NCI-H2196 treated with DMSO at 0.1 percent for 48 hours (cell line): ENCODE data around the gene TRIM62.

Source experiments
- DNase-seq: peaks from one replicate; lab custom pipeline; 2025; ENCODE audit not compliant: unreplicated experiment; lab: John Stamatoyannopoulos, UW

Gene TRIM62

DNA sequence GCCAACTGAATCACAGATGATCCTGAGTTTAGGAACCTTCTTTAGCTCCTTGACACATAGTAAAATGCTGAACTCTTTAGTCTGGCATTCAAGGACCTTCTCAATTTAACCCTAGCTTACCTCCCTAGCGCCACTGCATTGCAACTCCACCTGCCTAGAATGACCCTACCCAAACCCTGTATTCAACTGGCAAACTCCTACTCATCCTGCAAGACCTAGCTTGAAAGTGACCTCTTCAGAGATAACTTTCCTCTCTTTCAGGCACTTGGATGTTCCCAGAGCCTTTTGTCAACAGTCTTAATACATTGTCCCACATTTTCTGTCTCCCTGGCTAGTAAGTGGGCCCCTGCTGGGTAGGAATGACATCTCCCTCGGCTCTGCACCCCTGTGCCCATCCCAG, 19.7 kb downstream of the TRIM62 start:
- DNase-seq: no peak

DNA sequence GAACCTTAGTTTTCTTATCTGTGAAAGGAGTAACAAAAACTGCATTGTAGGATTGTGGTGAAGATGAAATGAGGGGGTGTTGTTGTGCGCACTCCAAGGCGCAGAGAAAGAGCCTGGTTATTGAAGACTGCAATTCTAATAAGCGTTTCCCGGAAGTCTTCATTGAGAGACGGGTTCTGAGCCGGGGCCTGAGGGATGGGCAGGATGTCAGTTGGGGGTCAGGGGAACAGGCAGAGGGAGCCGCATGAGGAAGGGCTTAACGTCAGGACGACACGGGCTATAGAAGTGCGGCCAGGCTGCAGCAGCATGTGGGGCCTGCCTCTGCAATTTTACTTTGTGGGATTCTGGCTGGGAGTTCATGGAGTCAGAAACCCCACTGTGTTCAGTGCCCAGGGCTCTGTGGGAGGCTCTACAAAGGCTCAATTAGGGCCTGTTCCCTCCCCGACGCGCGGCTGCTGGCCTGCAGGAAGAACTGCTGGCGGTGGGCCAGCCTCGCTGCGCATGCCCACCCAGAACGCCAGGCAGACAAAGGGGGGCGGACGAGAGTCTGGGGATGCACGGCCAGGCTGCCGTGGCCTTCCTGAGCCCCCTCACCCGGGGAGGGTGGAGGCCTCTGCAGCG, 20.7 kb downstream of the TRIM62 start:
- DNase-seq: no peak

GRCh38 chr1:33159577-33159976, 22.3 kb downstream of the TRIM62 start:
- no peak for DNase-seq

DNA sequence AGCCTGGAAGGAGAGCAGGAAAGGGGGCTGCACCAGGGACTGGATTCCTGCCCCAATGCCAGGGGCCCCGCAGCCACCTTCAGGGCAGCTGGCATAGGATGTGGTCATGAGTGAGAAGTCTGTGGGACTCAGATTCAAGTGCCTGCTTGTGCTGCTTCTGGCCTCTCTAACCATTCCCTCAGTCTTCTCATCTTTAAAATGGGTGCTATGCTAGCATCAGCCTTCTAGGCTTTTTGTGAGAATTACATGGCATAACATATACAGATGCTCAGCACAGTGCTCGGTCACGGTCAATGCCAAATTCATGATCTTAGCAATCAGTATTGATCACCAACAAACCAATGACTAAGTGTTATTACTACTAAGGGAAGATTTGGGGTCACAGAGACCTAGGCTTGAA, 23.5 kb downstream of the TRIM62 start:
- no peak for DNase-seq

- no peak for DNase-seq
These were observed 24.7 kb downstream of the TRIM62 start for GRCh38 chr1:33157131-33157530.

GRCh38 chr1:33155877-33156538, 25.8 kb downstream of the TRIM62 start:
- no peak for DNase-seq

DNA sequence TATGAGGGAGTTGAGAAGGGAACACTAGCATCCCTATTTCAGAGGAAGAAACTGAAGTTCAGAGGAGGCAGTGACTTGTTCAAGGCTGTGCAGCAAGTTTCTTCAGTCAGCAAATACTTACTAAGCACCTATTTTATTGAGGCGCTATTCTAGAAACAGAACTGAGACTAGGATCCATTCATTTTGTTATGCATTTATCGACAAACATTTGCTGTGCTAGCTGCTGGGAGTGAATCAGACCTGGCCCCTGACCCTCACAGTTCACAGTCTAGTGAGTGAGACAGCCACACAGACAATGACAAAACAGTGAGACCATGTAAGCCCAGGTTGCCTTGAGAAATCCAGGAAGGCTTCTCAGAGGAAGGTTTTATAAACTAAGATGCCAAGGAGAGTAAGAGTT, 28.2 kb downstream of the TRIM62 start:
- no peak for DNase-seq

DNA sequence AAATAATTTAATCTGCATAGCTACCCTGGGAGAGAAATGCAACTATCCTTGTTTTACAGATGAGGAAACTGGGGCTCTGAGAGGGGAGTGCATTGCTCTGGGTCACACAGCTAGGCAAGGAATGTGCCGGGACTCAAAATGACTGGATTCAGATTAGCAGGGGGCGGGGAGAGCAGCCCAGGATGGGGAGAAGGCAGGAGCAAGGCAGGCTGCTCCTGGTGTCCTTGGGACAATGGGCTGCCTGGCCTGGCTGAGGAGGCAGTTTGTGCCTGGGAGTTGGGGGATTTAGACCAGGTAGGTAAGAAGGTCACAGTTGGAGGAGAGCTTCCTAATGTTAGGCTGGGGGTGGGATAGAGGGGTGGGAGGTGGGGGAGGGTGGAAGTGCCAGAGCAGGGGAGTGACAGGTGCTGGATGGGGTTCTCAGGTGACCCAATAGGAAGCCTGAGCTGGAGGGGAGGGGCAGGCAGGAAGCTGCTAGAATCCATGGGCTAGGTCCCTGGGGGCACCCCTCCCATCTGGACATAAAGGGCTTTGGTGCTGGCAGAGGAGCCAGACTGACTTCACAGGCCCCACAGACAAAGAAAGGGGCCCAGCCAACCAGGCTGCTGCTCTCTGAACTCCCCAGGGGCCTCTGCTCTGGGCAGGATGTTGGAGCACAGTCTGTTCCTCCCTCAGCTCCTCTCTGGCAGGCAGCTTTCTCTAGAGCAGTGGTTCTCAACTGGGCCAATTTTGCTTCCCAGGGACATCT, 29.0 kb downstream of the TRIM62 start:
- DNase-seq: peak; percentile 35

DNA sequence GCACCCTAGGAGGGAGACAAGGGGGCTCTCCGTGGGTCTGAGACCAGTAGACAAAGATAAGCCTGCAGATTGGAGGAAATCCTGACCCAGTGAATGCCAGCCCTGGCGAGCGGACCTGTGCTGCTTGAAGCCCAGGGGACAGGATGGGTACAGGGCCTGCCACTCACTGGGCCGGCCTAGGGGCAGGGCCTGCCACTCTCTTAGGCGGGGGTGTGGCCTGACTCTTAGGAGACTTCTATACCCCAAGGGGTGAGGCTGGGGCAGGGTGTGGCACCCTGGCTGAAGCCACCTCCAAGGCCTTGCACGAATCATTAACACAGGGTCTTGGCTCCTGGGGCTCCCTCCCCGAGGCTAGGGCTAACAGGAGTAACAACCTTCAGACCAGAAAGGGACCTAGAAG, 30.7 kb downstream of the TRIM62 start:
- DNase-seq: no peak

GRCh38 chr1:33150522-33150921, 31.3 kb downstream of the TRIM62 start:
- no peak for DNase-seq

GRCh38 chr1:33149453-33150190, 32.2 kb downstream of the TRIM62 start:
- no peak for DNase-seq

DNA sequence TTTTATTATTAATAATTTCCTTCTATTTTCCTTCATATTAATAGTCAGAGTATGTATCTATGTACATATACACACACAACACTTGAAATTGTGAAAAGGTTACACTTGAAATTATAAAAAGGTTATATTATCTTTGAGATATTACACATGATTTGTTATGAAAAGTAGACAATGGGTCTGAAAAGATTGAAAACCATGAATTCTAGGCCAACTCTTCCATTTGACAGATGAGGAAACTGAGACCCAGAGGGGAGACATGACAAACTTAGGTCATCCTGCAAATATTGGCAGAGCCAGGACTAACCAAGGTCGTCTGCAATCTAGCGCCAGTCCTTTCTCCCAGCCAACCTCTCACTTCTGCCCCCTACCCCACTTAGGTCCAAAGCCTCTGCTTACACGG, 33.2 kb downstream of the TRIM62 start:
- DNase-seq: no peak

- DNase-seq: no peak
These were observed 33.9 kb downstream of the TRIM62 start for GRCh38 chr1:33147997-33148314.

- DNase-seq: no peak
These were observed 34.4 kb downstream of the TRIM62 start for GRCh38 chr1:33147275-33147996.

DNA sequence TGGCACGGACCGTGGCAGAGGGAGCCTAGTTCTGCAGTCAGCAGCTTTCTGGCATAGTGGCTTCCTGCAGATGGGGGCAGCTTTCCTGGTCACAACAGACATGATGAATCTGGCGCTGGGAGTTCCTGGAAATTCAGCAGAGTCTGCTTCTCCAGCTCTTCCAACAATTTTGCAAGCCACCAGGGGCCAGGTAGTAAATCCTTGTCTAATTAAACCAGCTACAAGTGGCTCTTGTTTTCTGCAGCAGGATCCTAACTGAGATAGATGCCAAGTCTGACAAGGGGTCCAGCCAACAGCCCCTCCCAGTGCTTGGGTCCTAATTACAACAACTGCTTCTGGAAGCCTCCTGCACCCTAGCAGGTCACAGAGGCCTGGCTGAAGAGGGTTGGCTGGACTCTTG, 35.8 kb downstream of the TRIM62 start:
- DNase-seq: no peak

GRCh38 chr1:33143698-33144097, 38.1 kb downstream of the TRIM62 start:
- no peak for DNase-seq

GRCh38 chr1:33143176-33143575, 38.7 kb downstream of the TRIM62 start:
- no peak for DNase-seq

DNA sequence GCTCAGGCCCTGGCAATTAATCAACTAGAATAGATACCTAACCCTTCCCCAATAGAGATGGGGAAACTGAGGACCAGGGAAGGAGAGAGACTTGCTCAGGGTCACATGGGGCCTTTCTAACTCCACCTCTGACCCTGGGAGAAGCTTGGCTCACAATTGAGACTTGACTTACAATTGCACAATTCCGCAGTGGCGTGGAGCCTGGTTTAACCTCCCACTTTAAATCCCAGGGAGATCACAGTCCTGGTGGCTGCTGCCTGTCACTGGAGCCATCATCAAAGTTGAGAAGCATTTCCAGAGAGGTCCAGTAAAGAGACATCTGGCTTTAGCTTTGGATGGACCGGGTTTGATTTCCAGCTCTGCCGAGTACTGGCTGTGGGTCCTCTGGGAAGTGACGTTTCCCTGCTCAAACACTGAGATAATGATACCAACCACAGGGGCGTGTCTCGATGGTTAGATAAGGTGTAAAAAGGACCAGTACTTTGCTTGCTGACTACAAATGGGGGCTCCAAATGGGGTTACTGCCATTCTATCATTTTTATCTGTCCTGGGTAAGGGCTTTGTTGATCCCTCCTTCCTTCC, 39.3 kb downstream of the TRIM62 start:
- DNase-seq: no peak

DNA sequence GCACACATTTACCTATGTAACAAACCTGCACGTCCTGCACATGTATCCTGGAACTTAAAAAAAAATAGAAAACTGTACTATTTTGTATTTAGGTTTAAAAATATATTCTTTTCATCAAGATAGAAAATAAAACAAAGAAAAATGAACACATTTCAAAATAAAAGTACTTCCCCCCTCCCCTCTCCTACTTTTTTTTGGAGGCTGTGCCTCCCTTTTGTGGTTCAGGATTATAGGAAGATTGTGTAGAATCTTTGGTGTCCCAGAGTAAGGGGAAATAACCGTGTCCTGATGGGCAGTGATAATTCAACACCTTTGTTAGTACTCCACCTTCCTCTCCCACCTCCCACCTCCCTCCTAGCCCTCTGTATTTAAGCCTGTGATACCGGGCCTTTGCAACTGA, 40.1 kb downstream of the TRIM62 start:
- DNase-seq: no peak

DNA sequence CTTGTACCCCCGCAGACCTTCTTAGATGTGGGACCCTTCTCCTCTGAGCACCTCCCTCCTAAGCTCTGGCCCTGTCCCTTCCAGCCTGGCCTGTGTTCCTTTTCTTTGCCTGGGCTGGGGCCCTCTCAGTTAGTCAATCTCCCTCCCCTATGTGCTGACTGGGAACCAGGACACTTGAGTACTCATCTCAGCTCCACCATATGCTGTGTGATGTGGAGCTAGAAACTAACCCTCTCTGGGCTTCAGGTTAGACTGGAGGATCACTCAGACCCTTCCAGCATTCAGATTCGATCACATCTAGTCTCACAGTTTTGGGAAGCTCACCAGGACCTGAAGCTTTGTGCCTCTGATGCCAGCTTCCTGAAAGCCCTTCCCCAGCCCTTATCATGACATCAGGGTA, 40.6 kb downstream of the TRIM62 start:
- no peak for DNase-seq
